HG03342 (cell line): ENCODE results near the gene AQP5.

Experiments used
- ATAC-seq: cut with Tn5 transposase; IDR thresholded peaks from one replicate; pipeline ENCODE4 v1.9.1; 2021; ENCODE audit warnings: mild to moderate bottlenecking, moderate library complexity; ENCODE audit not compliant: unreplicated experiment

The AQP5 gene

DNA sequence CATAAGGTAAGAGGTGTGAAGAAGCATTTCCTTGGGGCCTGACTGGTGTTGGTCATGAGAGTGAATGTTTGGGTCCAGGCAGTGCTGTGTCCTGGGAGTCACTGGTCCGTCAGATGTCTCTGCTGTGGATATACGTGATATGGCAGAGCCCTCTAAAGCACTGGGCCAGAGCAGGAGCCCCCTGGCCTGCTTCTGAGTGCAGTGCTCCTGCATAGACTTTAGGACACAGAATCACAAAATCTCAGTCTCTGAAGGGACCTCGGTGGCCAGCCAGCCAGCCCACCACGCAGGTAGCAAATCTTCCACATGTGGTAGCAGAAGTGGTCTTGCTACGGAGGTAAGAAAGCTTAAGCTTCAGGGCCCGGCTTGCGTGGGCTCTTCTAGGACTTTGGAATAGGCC lies 29.6 kb upstream of the AQP5 start:
- ATAC-seq, result no peak

GRCh38 chr12:49932533-49933130 lies 29.0 kb upstream of the AQP5 start:
- ATAC-seq, result no peak

- ATAC-seq, result no peak
Observed at GRCh38 chr12:49933796-49934195, 27.9 kb upstream of the AQP5 start.

- no peak for ATAC-seq
Observed at GRCh38 chr12:49934505-49934904, 27.2 kb upstream of the AQP5 start.

DNA sequence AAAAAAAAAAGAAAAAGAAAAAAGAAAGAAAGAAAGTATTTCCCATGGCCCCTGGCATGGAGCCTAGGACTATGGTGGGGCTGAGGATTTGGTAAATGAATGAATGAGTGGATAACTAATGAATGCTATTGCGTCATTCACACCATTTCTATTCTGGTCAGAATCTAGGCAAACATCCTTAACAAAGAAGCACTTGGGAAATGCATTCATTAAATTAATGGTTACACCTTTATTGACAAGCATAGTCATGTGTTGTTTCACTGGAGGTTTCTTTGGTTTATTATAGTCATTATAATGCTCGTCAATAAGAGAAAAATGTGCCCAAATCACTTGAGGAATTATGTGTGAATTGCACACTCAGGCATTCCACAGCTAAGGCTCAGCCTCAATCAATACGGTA lies 24.7 kb upstream of the AQP5 start:
- no peak for ATAC-seq

- ATAC-seq, result no peak
Observed at GRCh38 chr12:49937639-49938300, 23.9 kb upstream of the AQP5 start.

- ATAC-seq, result no peak
Observed at GRCh38 chr12:49939307-49939706, 22.4 kb upstream of the AQP5 start.

- ATAC-seq, result no peak
Observed at GRCh38 chr12:49939707-49940106, 22.0 kb upstream of the AQP5 start.

- no peak for ATAC-seq
Observed at GRCh38 chr12:49941556-49942511, 19.8 kb upstream of the AQP5 start.

DNA sequence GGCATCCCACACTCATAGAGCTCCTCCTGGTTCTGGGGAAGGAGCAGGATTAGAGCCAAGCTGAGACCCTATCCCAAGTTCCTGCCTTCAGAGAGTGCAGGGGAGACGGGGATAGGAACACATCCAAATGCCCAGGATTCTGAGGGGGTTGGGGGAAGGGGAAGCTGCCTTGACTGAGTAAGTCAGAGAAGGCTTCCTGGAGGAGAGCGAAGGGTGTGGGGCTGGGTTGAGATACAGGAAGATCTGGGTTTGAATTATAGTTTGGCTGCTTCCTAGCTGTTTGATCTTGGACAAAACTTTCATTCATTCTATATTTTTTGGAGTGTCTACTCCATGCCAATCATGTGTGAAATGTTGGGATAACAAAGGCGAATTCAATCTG lies 19.2 kb upstream of the AQP5 start:
- ATAC-seq, result no peak

DNA sequence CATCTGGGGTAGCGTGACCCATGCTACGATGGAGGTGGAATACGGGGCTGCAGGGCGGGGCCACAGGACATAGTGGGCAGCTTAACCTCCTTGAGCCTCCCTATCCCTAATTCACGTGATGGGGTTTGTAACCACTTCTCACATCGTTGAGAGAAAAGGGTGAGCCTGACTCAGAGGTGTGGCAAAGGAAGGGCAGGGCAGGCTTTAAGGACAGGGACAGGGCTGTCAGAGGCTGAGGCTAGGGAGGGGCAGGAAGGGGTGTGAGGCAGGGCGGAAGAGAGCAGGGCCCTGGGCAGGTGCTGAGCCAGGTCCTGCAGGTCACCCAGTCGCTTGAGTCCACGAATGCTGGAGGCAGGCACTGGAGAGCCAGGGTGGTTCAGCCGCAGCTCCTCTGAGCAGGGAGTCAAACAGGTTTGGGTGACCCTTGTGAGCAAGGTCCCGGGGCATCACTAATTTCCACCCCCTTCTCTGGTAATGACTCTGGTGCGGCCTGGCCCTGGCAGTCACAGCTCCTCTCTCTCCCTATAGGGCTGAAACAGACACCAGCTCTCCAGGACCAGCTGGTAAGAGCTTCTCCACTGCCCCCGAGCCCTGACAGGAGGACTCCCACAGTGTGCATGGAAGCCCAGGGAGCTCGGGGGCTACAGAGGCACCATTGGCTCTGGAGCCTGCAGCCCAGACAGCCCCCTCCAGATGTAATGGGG lies 18.6 kb upstream of the AQP5 start:
- ATAC-seq, result no peak

DNA sequence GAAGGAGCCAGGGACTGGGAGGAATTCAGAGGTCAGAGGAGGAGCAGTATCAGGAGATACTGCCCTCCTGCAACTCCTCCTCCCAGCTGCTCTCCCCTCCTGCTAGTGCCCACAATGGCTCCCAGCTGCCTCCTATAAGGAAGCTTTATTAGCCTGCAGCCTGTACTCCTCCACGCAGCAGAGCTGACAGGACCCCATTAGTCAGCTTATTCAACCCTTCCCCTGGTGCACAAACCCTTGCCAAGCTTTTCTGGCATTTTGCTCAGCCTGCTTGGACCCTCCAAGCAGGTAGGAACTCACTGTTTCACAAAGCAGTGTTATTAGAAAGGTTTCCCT lies 18.1 kb upstream of the AQP5 start:
- no peak for ATAC-seq

GRCh38 chr12:49944046-49944445 lies 17.6 kb upstream of the AQP5 start:
- no peak for ATAC-seq

DNA sequence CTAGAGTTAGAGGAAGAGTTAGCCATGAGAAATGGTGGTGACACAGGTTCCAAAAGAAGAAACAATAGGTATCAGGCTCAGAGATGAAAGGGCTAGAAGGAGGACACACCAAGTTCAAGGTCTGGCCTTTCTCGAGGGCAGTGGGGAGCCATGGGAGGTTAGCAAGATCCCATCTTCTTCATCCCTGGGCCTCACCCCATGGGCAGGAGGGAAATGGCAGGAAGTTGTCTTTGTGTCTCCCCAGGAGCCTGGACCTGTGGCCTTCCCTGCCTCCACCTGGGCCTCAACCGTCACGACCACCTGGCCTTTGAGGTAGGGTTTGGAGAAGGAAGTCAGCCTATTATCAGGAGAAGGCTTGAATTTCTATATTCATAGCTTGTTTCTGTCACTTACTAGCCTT lies 17.0 kb upstream of the AQP5 start:
- no peak for ATAC-seq

GRCh38 chr12:49945394-49946080 lies 16.1 kb upstream of the AQP5 start:
- no peak for ATAC-seq

GRCh38 chr12:49946086-49946485 lies 15.6 kb upstream of the AQP5 start:
- no peak for ATAC-seq

- no peak for ATAC-seq
Observed at GRCh38 chr12:49946497-49946896, 15.2 kb upstream of the AQP5 start.

DNA sequence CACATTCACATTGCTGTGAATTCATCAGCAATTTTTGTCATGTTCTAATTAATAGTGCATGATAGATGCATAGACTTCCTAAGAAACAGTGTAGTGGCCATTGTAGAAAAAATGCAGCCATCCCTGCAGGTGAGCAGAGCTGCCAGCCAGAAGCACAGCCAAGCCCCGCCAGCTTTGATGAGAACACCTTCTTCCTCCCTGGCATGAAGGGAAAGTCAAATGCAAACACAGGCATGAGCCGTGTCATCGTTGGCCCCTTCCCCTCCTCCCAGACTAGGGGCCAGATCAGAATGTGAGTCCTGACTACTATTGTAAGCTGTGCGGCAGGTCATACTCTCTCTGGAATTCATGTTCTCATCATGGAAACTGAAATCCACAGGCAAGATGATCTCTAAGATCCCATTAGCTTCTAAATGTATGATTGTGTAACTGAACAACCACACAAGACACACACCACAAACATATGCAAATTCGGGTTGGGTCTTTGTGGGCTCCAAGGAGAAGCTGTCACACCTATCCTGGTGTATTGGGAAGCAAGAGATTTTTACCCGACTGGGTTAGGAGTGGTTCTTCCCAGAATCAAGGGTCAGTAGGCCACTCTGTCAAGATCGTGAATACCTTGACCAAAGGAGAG lies 14.0 kb upstream of the AQP5 start:
- ATAC-seq, result no peak

DNA sequence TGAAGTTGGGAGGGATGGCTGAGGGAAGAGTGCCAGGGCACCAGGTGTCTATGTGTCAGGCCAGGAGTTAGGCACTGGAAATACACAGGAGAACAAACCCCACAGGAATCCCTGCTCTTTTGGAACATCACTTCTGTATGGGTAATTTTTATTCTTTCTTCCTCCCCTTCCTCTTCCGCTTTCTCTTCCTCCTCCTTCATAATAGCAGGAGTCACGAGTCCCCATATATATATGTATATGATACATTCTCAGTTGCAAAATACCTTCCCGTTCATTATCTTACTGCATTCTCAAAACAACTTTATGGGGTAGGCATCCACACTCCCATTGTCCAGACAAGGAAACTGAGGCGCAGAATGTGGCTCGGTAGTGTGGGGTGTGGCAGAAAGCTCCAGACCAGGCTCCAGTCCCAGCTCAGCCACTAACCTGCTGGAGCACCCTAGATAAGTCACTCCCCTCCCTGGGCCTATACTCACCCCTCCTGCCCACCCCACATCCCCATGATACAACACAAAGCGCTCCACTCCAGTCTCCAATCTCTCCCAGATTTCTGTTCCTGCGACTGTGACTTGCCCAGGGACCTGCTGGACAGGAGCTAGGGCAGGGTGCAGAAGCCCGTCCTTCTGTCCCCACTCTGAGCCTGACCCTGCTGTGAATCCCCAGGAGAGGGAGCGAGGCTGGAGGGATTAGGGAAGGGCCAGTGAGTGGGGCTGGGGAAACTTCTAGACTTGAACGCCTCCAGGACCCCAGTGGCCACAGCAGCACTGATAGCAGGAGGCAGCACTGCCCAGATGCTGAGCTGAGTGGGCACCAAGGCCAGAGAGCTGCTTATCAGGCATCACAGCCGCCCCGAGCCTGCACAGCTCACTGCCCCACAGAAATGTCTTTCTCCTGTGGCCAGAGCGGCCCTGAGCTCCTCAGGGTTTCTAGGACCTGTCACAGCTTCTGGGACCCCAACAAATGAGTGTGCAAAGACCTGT lies 12.5 kb upstream of the AQP5 start:
- no peak for ATAC-seq
